Activated naive CD8-positive, alpha-beta T cell treated with anti-CD3 and anti-CD28 coated beads for 36 hours (primary cell): ENCODE results near the gene IGFN1. TPM values are rescaled to one million over a fixed set of nuclear protein-coding genes. Genes with fewer than 3 reads are reported as not detected.

Experiments used
- DNase-seq: peaks from one replicate; pipeline ENCODE4 v3.0.0; 2021
- H3K27ac Mint-ChIP-seq: one replicate; pipeline ENCODE4 v1.8.0; 2022; ENCODE audit warnings: mild to moderate bottlenecking, moderate library complexity, mixed read lengths
- H3K27me3 Mint-ChIP-seq: one replicate; pipeline ENCODE4 v1.8.0; 2022; ENCODE audit warnings: mild to moderate bottlenecking, mixed read lengths
- H3K36me3 Mint-ChIP-seq: one replicate; pipeline ENCODE4 v1.8.0; 2021; ENCODE audit warnings: mild to moderate bottlenecking, mixed read lengths
- H3K4me1 Mint-ChIP-seq: one replicate; pipeline ENCODE4 v1.8.0; 2021; ENCODE audit warnings: mixed read lengths
- H3K4me3 Mint-ChIP-seq: one replicate; pipeline ENCODE4 v1.8.0; 2022; ENCODE audit warnings: mild to moderate bottlenecking, moderate library complexity, mixed read lengths
- H3K9me3 Mint-ChIP-seq: one replicate; pipeline ENCODE4 v1.8.0; 2022; ENCODE audit warnings: mixed read lengths
- total RNA-seq, 2 experiments: library from RNA; stranded (reverse); gene quantifications; one replicate each; pipeline ENCODE4 v1.2.3, GENCODE V29; 2021

The IGFN1 gene
- total RNA-seq, 2 experiments from 2014 or later = not detected

GRCh38 chr1:201264554-201264953 is 73.9 kb downstream of the IGFN1 start:
- no peak overlapping the region for H3K4me3 Mint-ChIP-seq
- peaks cover 15% of the 10 kb centered on the region for H3K27me3 Mint-ChIP-seq
- DNase-seq = no peak
- no peaks in the 10 kb centered on the region for H3K9me3 Mint-ChIP-seq
- no peak overlapping the region for H3K27ac Mint-ChIP-seq
- no peaks in the 10 kb centered on the region for H3K36me3 Mint-ChIP-seq
- H3K4me1 Mint-ChIP-seq = no peaks in the 10 kb centered on the region

- Mint-ChIP-seq H3K27me3 (peaks cover 15% of the 10 kb centered on the region), H3K27ac (no peak overlapping the region), H3K4me3 (no peak overlapping the region), H3K36me3 (no peaks in the 10 kb centered on the region), H3K4me1 (no peaks in the 10 kb centered on the region), H3K9me3 (no peaks in the 10 kb centered on the region)
- DNase-seq = no peak
These were observed 75.1 kb downstream of the IGFN1 start for GRCh38 chr1:201265756-201266155.

GRCh38 chr1:201266276-201266675 is 75.7 kb downstream of the IGFN1 start:
- H3K36me3 Mint-ChIP-seq = no peaks in the 10 kb centered on the region

GRCh38 chr1:201266774-201267173 is 76.2 kb downstream of the IGFN1 start:
- Mint-ChIP-seq H3K9me3 (no peaks in the 10 kb centered on the region), H3K4me1 (no peaks in the 10 kb centered on the region), H3K27ac (no peak overlapping the region), H3K36me3 (no peaks in the 10 kb centered on the region), H3K27me3 (peaks cover 14% of the 10 kb centered on the region), H3K4me3 (no peak overlapping the region)
- no peak for DNase-seq

More at GRCh38 chr1:201266276-201266675, 75.7 kb downstream of the IGFN1 start:
- H3K4me1 Mint-ChIP-seq = no peaks in the 10 kb centered on the region
- no peaks in the 10 kb centered on the region for H3K9me3 Mint-ChIP-seq
- peaks cover 14% of the 10 kb centered on the region for H3K27me3 Mint-ChIP-seq
- no peak overlapping the region for H3K27ac Mint-ChIP-seq
- no peak overlapping the region for H3K4me3 Mint-ChIP-seq
- no peak for DNase-seq

GRCh38 chr1:201267481-201268229 is 77.0 kb downstream of the IGFN1 start:
- Mint-ChIP-seq H3K4me1 (no peaks in the 10 kb centered on the region), H3K4me3 (no peak overlapping the region), H3K9me3 (no peaks in the 10 kb centered on the region), H3K27me3 (peaks cover 14% of the 10 kb centered on the region), H3K36me3 (no peaks in the 10 kb centered on the region), H3K27ac (no peak overlapping the region)
- no peak for DNase-seq

GRCh38 chr1:201268604-201269151 is 78.1 kb downstream of the IGFN1 start:
- H3K27ac Mint-ChIP-seq = no peak overlapping the region

GRCh38 chr1:201269281-201269680 is 78.7 kb downstream of the IGFN1 start:
- Mint-ChIP-seq H3K4me1 (no peaks in the 10 kb centered on the region), H3K27me3 (peaks cover 14% of the 10 kb centered on the region), H3K36me3 (no peaks in the 10 kb centered on the region), H3K9me3 (no peaks in the 10 kb centered on the region), H3K27ac (no peak overlapping the region), H3K4me3 (no peak overlapping the region)
- DNase-seq = no peak

More at GRCh38 chr1:201268604-201269151, 78.1 kb downstream of the IGFN1 start:
- no peaks in the 10 kb centered on the region for H3K36me3 Mint-ChIP-seq
- no peak for DNase-seq
- H3K9me3 Mint-ChIP-seq = no peaks in the 10 kb centered on the region
- H3K4me3 Mint-ChIP-seq = no peak overlapping the region
- H3K4me1 Mint-ChIP-seq = no peaks in the 10 kb centered on the region
- H3K27me3 Mint-ChIP-seq = peaks cover 14% of the 10 kb centered on the region

- Mint-ChIP-seq H3K27ac (no peak overlapping the region), H3K27me3 (peaks cover 14% of the 10 kb centered on the region), H3K9me3 (no peaks in the 10 kb centered on the region), H3K36me3 (no peaks in the 10 kb centered on the region), H3K4me1 (no peaks in the 10 kb centered on the region), H3K4me3 (no peak overlapping the region)
- no peak for DNase-seq
These were observed 79.3 kb downstream of the IGFN1 start for GRCh38 chr1:201269900-201270410.

- Mint-ChIP-seq H3K27me3 (peaks cover 15% of the 10 kb centered on the region), H3K4me1 (no peaks in the 10 kb centered on the region), H3K9me3 (no peaks in the 10 kb centered on the region), H3K4me3 (no peak overlapping the region), H3K36me3 (no peaks in the 10 kb centered on the region), H3K27ac (no peak overlapping the region)
- no peak for DNase-seq
These were observed 80.2 kb downstream of the IGFN1 start for GRCh38 chr1:201270616-201271390.

- H3K4me3 Mint-ChIP-seq = no peak overlapping the region
- no peaks in the 10 kb centered on the region for H3K4me1 Mint-ChIP-seq
- H3K27me3 Mint-ChIP-seq = peaks cover 19% of the 10 kb centered on the region
- no peaks in the 10 kb centered on the region for H3K9me3 Mint-ChIP-seq
- no peak overlapping the region for H3K27ac Mint-ChIP-seq
- no peak for DNase-seq
- H3K36me3 Mint-ChIP-seq = no peaks in the 10 kb centered on the region
These were observed 82.2 kb downstream of the IGFN1 start for GRCh38 chr1:201272799-201273198.

GRCh38 chr1:201274616-201275252 is 84.1 kb downstream of the IGFN1 start:
- H3K27ac Mint-ChIP-seq = no peak overlapping the region
- DNase-seq = no peak
- H3K4me1 Mint-ChIP-seq = no peaks in the 10 kb centered on the region
- H3K36me3 Mint-ChIP-seq = no peaks in the 10 kb centered on the region
- no peak overlapping the region for H3K4me3 Mint-ChIP-seq
- H3K27me3 Mint-ChIP-seq = peaks cover 26% of the 10 kb centered on the region
- no peaks in the 10 kb centered on the region for H3K9me3 Mint-ChIP-seq

- Mint-ChIP-seq H3K4me1 (no peaks in the 10 kb centered on the region), H3K4me3 (no peak overlapping the region), H3K27me3 (peaks cover 23% of the 10 kb centered on the region), H3K9me3 (no peaks in the 10 kb centered on the region), H3K36me3 (no peaks in the 10 kb centered on the region), H3K27ac (no peak overlapping the region)
- DNase-seq = no peak
These were observed 84.6 kb downstream of the IGFN1 start for GRCh38 chr1:201275253-201275666.

GRCh38 chr1:201276891-201277290 is 86.3 kb downstream of the IGFN1 start:
- H3K4me1 Mint-ChIP-seq = no peaks in the 10 kb centered on the region
- H3K27ac Mint-ChIP-seq = no peak overlapping the region
- H3K27me3 Mint-ChIP-seq = peaks cover 28% of the 10 kb centered on the region
- H3K4me3 Mint-ChIP-seq = no peak overlapping the region
- DNase-seq = no peak
- no peaks in the 10 kb centered on the region for H3K36me3 Mint-ChIP-seq
- H3K9me3 Mint-ChIP-seq = no peaks in the 10 kb centered on the region

- Mint-ChIP-seq H3K4me3 (no peak overlapping the region), H3K9me3 (no peaks in the 10 kb centered on the region), H3K36me3 (no peaks in the 10 kb centered on the region), H3K27ac (no peak overlapping the region), H3K27me3 (peaks cover 34% of the 10 kb centered on the region), H3K4me1 (no peaks in the 10 kb centered on the region)
- DNase-seq = no peak
These were observed 86.8 kb downstream of the IGFN1 start for GRCh38 chr1:201277441-201277840.
